ENCODE results near the gene NKD1.

NKD1 gene

GRCh38 chr16:50632927-50633800 lies 85.0 kb downstream of the NKD1 start:
- DNase-seq = no peak

- DNase-seq = no peak
Observed at GRCh38 chr16:50634090-50634489, 85.9 kb downstream of the NKD1 start.

- DNase-seq = no peak
Observed at GRCh38 chr16:50634947-50635346, 86.8 kb downstream of the NKD1 start.

GRCh38 chr16:50635505-50636392 lies 87.6 kb downstream of the NKD1 start:
- DNase-seq = no peak

- no peak for DNase-seq
Observed at GRCh38 chr16:50636753-50637374, 88.7 kb downstream of the NKD1 start.

GRCh38 chr16:50637716-50638602 lies 89.8 kb downstream of the NKD1 start:
- DNase-seq = no peak

- DNase-seq = no peak
Observed at GRCh38 chr16:50638816-50639670, 90.8 kb downstream of the NKD1 start.

- no peak for DNase-seq
Observed at GRCh38 chr16:50640391-50640790, 92.2 kb downstream of the NKD1 start.

GRCh38 chr16:50640919-50641817 lies 93.0 kb downstream of the NKD1 start:
- no peak for DNase-seq

- DNase-seq = no peak
Observed at GRCh38 chr16:50641818-50642187, 93.6 kb downstream of the NKD1 start.

- DNase-seq = no peak
Observed at GRCh38 chr16:50642349-50642748, 94.2 kb downstream of the NKD1 start.

GRCh38 chr16:50643192-50643591 lies 95.0 kb downstream of the NKD1 start:
- no peak for DNase-seq

GRCh38 chr16:50644245-50644644 lies 96.0 kb downstream of the NKD1 start:
- no peak for DNase-seq

- no peak for DNase-seq
Observed at GRCh38 chr16:50644729-50645128, 96.5 kb downstream of the NKD1 start.

- DNase-seq = no peak
Observed at GRCh38 chr16:50645563-50646220, 97.5 kb downstream of the NKD1 start.

GRCh38 chr16:50646345-50646744 lies 98.1 kb downstream of the NKD1 start:
- no peak for DNase-seq

GRCh38 chr16:50651835-50652438 lies 103.7 kb downstream of the NKD1 start:
- no peak for DNase-seq

- DNase-seq = no peak
Observed at GRCh38 chr16:50652836-50653425, 104.7 kb downstream of the NKD1 start.
